ENCODE data around the gene NUP62CL. TPM values are rescaled to one million over a fixed set of nuclear protein-coding genes. Genes with fewer than 3 reads are reported as not detected.
"Not testable (repeated sequence)": the region's sequence is repeated elsewhere in the genome, so short reads cannot be mapped to it uniquely, and the experiment has no call there.

The NUP62CL gene
- polyA plus RNA-seq, 1 donor = 7.6 TPM

DNA sequence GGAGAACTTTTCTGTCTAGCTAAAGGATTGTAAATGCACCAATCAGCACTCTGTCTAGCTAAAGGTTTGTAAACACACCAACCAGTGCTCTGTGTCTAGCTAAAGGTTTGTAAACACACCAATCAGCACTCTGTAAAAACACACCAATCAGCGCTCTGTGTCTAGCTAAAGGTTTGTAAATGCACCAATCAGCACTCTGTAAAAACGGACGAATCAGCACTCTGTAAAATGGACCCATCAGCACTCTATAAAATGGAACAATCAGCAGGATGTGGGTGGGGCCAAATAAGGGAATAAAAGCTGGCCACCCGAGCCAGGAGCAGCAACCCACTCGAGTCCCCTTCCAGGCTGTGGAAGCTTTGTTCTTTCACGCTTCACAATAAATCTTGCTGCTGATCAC, 8.2 kb downstream of the NUP62CL start:
- DNase-seq; H3K36me3 ChIP-seq (ENCODE audit: control insufficient read depth, insufficient read depth, low read length); H3K4me1 ChIP-seq (ENCODE audit: control insufficient read depth, insufficient read depth, low read length); H3K9me3 ChIP-seq (ENCODE audit: control insufficient read depth, low read depth, low read length); H3K27me3 ChIP-seq (ENCODE audit: control insufficient read depth, insufficient read depth, low read length); H3K4me3 ChIP-seq (ENCODE audit: low read length); H3K27ac ChIP-seq (ENCODE audit: low read length): not testable (repeated sequence)
- WGBS (ENCODE audit: insufficient coverage, low lambda C conversion rate) = no CpG with 5 or more reads among the region's 6 CpGs

DNA sequence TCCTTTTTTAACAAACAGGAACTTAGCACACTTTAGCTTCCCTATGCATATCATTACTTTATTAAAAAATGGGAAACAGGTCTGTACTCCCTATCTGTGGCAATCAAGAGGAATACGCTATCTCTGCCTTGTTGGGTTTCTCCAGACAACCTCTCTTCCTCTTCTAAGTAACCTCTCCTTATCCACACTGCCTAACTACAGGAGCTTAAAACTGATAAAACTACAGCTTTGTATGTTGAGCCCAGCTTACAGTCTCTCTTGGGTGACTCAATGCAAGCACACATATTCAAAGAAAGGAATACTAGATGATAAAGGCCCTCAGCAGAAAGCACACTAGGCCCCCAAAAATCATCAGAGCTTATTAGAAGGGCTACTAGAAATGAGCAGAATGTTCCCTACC, 8.9 kb downstream of the NUP62CL start:
- no peak for DNase-seq
- no CpG with 5 or more reads among the region's 1 CpG for WGBS (ENCODE audit: insufficient coverage, low lambda C conversion rate)
- H3K27me3 ChIP-seq (ENCODE audit: control insufficient read depth, insufficient read depth, low read length) = no peaks in the 10 kb centered on the region
- H3K9me3 ChIP-seq (ENCODE audit: control insufficient read depth, low read depth, low read length) = no peaks in the 10 kb centered on the region
- H3K36me3 ChIP-seq (ENCODE audit: control insufficient read depth, insufficient read depth, low read length) = no peaks in the 10 kb centered on the region
- no peak overlapping the region for H3K4me3 ChIP-seq (ENCODE audit: low read length)
- no peak overlapping the region for H3K27ac ChIP-seq (ENCODE audit: low read length)
- H3K4me1 ChIP-seq (ENCODE audit: control insufficient read depth, insufficient read depth, low read length) = no peaks in the 10 kb centered on the region

DNA sequence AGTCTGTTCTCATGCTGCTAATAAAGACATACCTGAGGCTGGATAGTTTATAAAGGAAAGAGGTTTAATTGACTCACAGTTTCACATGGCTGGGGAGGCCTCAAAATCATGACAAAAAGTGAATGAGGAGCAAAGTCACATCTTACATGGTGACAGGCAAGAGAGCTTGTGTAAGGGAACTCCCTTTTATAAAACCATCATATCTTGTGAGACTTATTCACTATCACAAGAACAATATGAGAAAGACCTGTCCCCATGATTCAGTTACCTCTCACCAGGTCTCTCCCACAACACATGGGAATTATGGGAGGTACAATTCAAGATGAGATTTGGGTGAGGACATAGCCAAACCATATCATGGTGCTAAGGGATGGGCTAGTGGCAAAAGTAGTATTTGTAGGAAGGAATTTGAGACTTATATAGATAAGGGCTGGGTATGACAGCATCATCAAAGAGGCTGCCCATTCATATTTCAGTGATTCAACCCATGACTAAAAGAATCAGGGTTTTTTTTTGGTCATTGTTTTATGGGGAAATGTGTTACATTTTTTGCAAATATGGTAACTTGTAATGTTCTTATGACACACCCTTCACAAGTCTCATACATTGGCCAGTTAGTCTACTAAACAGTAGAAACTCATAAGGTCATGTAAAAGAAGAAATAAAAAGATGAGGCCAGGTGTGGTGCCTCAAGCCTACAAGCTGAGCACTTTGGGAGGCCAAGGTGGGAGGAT, 34.7 kb downstream of the NUP62CL start:
- no peaks in the 10 kb centered on the region for H3K9me3 ChIP-seq (ENCODE audit: control insufficient read depth, low read depth, low read length)
- H3K4me3 ChIP-seq (ENCODE audit: low read length) = no peak overlapping the region
- no peak overlapping the region for H3K27ac ChIP-seq (ENCODE audit: low read length)
- H3K36me3 ChIP-seq (ENCODE audit: control insufficient read depth, insufficient read depth, low read length) = no peaks in the 10 kb centered on the region
- DNase-seq = no peak
- H3K4me1 ChIP-seq (ENCODE audit: control insufficient read depth, insufficient read depth, low read length) = no peaks in the 10 kb centered on the region
- H3K27me3 ChIP-seq (ENCODE audit: control insufficient read depth, insufficient read depth, low read length) = no peaks in the 10 kb centered on the region

DNA sequence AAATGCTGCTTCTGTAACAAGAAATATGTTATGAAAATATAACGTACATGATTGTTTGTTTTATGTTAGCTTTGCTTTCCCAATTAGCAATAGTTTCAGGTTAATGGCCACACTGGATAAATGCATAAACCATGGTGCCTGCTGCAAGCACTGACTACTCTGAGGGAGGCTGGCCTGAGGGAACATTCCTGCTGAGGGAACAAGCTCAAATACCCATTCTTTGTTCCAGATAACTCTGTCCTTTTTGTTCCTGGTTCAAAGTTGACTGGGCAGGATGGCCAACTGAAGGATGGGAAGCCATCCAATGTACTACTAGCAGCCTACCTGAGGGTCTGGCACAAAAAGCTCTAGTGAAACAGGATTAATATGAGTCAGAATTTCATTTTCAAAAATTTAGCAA, 37.5 kb downstream of the NUP62CL start:
- H3K4me1 ChIP-seq (ENCODE audit: control insufficient read depth, insufficient read depth, low read length) = no peaks in the 10 kb centered on the region
- no peak overlapping the region for H3K27ac ChIP-seq (ENCODE audit: low read length)
- no CpG with 5 or more reads among the region's 1 CpG for WGBS (ENCODE audit: insufficient coverage, low lambda C conversion rate)
- DNase-seq = no peak
- H3K4me3 ChIP-seq (ENCODE audit: low read length) = no peak overlapping the region
- H3K36me3 ChIP-seq (ENCODE audit: control insufficient read depth, insufficient read depth, low read length) = no peaks in the 10 kb centered on the region
- no peaks in the 10 kb centered on the region for H3K27me3 ChIP-seq (ENCODE audit: control insufficient read depth, insufficient read depth, low read length)
- no peaks in the 10 kb centered on the region for H3K9me3 ChIP-seq (ENCODE audit: control insufficient read depth, low read depth, low read length)

DNA sequence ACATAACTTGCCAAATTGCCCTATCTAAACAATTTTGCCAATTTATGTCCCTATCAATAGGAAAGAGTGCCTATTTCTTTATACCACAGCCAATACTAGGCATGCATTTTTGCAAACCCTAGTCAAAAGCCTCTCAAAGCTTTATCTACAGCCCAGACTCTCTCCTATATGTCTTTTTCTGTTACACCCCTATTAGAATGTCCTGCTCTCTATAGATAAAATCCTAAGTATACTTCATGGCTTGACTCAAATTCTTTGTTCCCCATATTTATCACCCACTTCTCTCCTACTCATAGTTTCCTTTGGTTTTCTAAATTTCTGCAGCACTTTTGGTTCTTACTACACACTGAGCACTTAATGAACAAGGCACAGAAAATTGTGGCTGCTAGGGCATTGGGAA, 38.0 kb downstream of the NUP62CL start:
- Histone ChIP-seq H3K9me3 (ENCODE audit: control insufficient read depth, low read depth, low read length) (no peaks in the 10 kb centered on the region), H3K36me3 (ENCODE audit: control insufficient read depth, insufficient read depth, low read length) (no peaks in the 10 kb centered on the region), H3K27me3 (ENCODE audit: control insufficient read depth, insufficient read depth, low read length) (no peaks in the 10 kb centered on the region), H3K4me1 (ENCODE audit: control insufficient read depth, insufficient read depth, low read length) (no peaks in the 10 kb centered on the region), H3K27ac (ENCODE audit: low read length) (no peak overlapping the region), H3K4me3 (ENCODE audit: low read length) (no peak overlapping the region)
- DNase-seq = no peak

DNA sequence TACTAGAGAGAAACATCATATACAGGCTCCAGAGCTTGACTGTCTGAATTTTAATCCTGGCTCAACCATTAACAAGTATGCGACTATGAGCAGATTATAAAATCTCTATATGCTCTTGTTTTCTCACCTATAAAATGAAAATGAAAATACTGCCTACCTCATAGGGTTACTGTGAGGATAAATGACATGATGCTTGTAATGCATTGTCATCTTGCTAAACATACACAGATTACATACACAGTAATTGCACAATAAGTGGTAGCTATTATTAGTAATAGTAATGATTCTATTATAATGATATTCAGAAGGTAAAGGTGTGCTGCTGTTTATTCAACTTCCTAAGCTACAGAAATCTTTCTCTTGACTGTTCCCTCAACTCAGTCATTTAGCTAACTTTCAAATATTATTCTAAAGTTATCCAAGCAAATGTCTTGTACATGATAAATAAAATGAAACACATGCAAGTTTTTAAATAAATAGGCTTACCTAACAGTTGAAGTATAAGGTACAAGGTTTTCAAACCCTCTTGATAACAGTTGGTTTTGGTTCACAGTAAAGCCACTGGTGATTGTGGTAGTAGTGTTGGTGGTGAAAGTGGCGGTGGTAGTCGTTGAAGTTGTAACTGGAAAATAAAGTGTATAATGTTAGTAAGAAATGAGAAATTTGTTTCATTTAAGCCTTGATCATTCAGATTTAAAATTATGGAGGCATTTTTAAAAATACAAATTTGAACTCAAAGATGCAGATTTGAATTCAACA, 38.9 kb downstream of the NUP62CL start:
- DNase-seq = no peak
- Histone ChIP-seq H3K27ac (ENCODE audit: low read length) (no peak overlapping the region), H3K4me3 (ENCODE audit: low read length) (no peak overlapping the region), H3K9me3 (ENCODE audit: control insufficient read depth, low read depth, low read length) (no peaks in the 10 kb centered on the region), H3K27me3 (ENCODE audit: control insufficient read depth, insufficient read depth, low read length) (no peaks in the 10 kb centered on the region), H3K36me3 (ENCODE audit: control insufficient read depth, insufficient read depth, low read length) (no peaks in the 10 kb centered on the region), H3K4me1 (ENCODE audit: control insufficient read depth, insufficient read depth, low read length) (no peaks in the 10 kb centered on the region)
- no CpG with 5 or more reads among the region's 3 CpGs for WGBS (ENCODE audit: insufficient coverage, low lambda C conversion rate)

DNA sequence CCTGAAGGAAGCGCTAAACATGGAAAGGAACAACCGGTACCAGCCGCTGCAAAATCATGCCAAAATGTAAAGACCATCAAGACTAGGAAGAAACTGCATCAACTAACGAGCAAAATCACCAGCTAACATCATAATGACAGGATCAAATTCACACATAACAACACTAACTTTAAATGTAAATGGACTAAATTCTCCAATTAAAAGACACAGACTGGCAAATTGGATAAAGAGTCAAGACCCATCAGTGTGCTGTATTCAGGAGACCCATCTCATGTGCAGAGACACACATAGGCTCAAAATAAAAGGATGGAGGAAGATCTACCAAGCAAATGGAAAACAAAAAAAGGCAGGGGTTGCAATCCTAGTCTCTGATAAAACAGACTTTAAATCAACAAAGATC, 48.6 kb downstream of the NUP62CL start:
- not testable (repeated sequence) for DNase-seq; H3K9me3 ChIP-seq (ENCODE audit: control insufficient read depth, low read depth, low read length); H3K27ac ChIP-seq (ENCODE audit: low read length); H3K27me3 ChIP-seq (ENCODE audit: control insufficient read depth, insufficient read depth, low read length); H3K4me3 ChIP-seq (ENCODE audit: low read length); H3K36me3 ChIP-seq (ENCODE audit: control insufficient read depth, insufficient read depth, low read length); H3K4me1 ChIP-seq (ENCODE audit: control insufficient read depth, insufficient read depth, low read length)
- WGBS (ENCODE audit: insufficient coverage, low lambda C conversion rate) = no CpG with 5 or more reads among the region's 4 CpGs

DNA sequence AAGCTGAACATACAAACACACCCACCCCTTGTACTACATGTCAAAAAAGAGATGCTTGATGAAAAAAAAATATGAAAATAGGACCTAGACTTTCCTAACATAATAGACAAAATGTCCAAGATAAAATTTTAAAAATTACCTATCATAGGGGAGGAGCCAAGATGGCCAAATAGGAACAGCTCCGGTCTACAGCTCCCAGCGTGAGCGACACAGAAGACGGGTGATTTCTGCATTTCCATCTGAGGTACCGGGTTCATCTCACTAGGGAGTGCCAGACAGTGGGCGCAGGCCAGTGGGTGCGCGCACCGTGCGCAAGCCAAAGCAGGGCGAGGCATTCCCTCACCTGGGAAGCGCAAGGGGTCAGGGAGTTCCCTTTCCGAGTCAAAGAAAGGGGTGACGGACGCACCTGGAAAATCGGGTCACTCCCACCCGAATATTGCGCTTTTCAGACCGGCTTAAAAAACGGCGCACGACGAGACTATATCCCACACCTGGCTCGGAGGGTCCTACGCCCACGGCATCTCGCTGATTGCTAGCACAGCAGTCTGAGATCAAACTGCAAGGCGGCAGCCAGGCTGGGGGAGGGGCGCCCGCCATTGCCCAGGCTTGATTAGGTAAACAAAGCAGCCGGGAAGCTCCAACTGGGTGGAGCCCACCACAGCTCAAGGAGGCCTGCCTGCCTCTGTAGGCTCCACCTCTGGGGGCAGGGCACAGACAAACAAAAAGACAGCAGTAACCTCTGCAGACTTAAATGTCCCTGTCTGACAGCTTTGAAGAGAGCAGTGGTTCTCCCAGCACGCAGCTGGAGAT, 50.4 kb downstream of the NUP62CL start:
- not testable (repeated sequence) for H3K27ac ChIP-seq (ENCODE audit: low read length); DNase-seq; H3K9me3 ChIP-seq (ENCODE audit: control insufficient read depth, low read depth, low read length); H3K27me3 ChIP-seq (ENCODE audit: control insufficient read depth, insufficient read depth, low read length); H3K36me3 ChIP-seq (ENCODE audit: control insufficient read depth, insufficient read depth, low read length); H3K4me1 ChIP-seq (ENCODE audit: control insufficient read depth, insufficient read depth, low read length)
- no CpG with 5 or more reads among the region's 32 CpGs for WGBS (ENCODE audit: insufficient coverage, low lambda C conversion rate)
- H3K4me3 ChIP-seq (ENCODE audit: low read length) = peak overlapping the region; percentile 10

DNA sequence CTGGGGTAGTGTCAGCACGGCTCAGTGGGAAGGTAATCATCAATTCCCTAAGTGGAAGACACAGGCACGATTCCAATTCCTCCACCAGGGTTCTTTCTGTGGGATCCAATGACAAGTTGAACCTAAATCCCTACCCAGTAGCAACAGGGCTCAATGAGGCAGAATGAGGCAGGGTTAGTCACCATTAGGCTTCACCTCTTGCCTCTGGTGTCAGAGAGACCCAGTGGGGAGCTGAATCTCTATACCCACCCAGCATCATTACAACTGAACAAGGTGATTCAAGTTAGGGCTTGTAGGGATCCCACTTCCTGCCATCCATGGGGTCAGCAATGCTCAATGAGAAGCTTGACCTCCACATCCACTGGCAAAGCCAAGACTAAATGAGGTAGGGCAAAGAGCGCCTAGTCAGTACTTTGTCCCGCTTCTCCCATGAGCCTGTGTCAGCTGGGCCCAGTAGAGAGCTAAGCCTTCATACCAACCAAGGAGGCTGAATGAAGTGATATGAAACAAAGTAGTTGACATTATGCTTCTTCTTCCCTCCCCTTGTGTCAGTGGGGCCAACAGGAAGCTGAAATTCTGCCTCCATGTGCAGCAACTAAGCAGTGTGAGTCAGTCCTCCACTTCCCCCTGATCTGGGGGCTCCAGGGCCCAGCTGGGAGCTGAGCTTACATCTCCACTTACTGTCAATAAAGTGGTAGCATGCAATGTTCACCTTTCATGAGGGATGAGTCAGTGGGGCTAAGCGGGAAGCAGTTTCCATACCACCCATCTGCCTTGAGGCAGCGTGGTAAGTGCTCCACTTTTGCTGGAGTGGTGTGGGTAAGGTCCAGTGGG, 51.2 kb downstream of the NUP62CL start:
- Histone ChIP-seq H3K27ac (ENCODE audit: low read length) (no peak overlapping the region), H3K4me3 (ENCODE audit: low read length) (no peak overlapping the region), H3K9me3 (ENCODE audit: control insufficient read depth, low read depth, low read length) (no peaks in the 10 kb centered on the region), H3K27me3 (ENCODE audit: control insufficient read depth, insufficient read depth, low read length) (no peaks in the 10 kb centered on the region), H3K4me1 (ENCODE audit: control insufficient read depth, insufficient read depth, low read length) (no peaks in the 10 kb centered on the region), H3K36me3 (ENCODE audit: control insufficient read depth, insufficient read depth, low read length) (no peaks in the 10 kb centered on the region)
- no CpG with 5 or more reads among the region's 6 CpGs for WGBS (ENCODE audit: insufficient coverage, low lambda C conversion rate)
- peak in 1 of 2 donors; percentile 2 for DNase-seq

DNA sequence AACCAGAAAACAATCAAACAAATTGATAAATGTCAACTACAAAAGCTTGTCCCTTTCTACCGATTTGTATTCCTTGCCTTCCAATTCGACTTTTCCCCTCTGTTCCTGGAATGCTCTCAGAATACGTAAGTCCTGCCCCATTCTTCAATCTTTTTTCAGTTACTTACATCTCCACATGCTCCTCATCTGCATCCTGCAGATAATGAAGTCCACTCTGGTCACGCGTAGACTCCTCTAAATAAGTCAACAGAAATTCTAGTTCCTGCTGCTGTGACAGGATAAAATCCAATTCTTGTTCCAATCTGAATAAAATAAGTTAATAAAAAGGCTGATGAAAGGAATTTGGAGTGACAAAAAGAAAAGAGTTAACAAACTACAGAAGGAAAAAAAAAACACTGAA, 53.2 kb downstream of the NUP62CL start:
- Histone ChIP-seq H3K4me3 (ENCODE audit: low read length) (no peak overlapping the region), H3K4me1 (ENCODE audit: control insufficient read depth, insufficient read depth, low read length) (no peaks in the 10 kb centered on the region), H3K27me3 (ENCODE audit: control insufficient read depth, insufficient read depth, low read length) (no peaks in the 10 kb centered on the region), H3K27ac (ENCODE audit: low read length) (no peak overlapping the region), H3K36me3 (ENCODE audit: control insufficient read depth, insufficient read depth, low read length) (no peaks in the 10 kb centered on the region), H3K9me3 (ENCODE audit: control insufficient read depth, low read depth, low read length) (no peaks in the 10 kb centered on the region)
- WGBS (ENCODE audit: insufficient coverage, low lambda C conversion rate) = no CpG with 5 or more reads among the region's 5 CpGs
- no peak for DNase-seq
